HG02884 (cell line): ENCODE measurements around the gene ALDH1B1.
A peak's percentile ranks its signal among the peaks of the same experiment; 100 is the strongest.

ENCODE experiments used
- ATAC-seq: cut with Tn5 transposase; IDR thresholded peaks from one replicate; pipeline ENCODE4 v1.9.1; 2021; ENCODE audit warnings: mild to moderate bottlenecking, moderate library complexity; ENCODE audit not compliant: unreplicated experiment

ALDH1B1 gene

DNA sequence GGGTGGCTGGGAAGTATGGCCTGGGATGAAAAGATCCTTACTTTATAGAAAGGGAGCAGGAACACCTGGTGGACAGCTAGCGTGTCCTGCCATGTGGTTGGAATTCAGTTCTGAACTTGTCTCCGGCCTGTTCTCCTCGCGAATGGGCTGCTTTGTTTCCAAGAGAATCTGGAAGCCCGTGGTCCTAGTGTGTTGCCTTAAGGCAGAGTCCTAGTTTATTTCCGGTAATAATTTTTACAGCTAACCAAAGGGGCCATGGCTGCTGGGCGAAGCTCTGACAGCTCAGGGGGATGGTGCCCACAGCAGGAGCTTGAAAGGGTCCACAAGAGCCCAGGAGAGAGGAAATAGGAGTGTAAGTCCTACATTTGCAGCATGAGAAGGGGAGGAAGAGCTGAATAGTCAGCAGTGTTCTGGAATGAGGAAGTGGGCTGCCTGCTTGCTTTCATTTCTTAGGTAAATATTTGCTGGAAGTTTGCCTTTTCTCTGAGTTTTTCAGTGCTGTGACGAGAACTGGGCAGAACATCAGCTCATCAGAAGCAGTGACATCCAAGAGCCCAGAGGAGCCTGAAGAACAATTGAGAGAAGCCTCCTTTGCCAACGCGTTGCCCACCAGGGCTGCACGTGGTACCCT is 44.8 kb downstream of the ALDH1B1 start:
- no peak for ATAC-seq

DNA sequence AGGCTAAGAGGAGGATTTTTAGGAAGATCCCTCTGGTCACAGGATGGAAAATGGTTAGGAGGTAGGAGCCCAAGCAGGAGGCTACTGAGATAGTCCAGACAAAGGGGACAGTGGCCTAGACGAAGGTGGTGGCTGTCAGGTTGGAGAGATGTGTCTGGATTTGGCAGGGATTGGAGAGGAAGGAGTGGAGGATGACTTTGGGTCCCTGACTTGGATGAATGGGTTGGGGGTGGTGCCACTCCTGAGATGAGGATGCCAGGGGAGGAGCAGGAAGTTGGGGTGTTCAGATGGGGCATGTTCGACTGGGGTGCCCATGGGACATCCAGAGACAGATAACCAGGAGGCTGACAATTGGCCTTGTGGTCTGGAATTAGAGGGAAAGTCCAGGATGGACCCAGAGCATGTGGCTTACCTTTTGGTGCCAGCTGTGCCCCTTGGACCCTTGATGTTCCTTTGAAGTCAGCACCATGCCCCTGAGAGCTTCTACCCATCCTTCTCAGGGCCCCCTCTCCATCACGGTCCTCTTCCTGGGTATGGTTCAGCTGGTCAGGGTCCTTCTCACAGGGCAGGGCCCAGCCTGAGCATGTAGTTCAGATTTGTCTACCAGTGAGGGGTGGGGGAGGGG is 46.9 kb downstream of the ALDH1B1 start:
- no peak for ATAC-seq

DNA sequence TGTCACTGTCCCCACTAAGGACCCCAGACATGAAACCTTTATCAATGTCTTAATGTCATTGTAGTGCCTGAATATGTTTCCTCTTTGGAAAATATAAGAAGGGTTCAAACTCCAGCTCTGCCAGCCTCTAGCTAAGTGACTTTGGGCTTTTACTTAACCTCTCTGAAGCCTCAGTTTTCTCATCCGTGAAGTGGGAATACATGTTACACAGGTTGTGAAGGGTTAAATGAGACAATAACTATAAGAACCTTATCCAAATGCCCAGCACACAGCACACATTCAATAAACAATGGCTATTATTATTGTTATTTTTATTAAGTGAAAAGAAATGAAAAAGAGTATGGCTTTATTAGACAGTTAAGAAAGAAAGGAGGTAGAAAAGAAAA is 47.4 kb downstream of the ALDH1B1 start:
- ATAC-seq, result no peak

DNA sequence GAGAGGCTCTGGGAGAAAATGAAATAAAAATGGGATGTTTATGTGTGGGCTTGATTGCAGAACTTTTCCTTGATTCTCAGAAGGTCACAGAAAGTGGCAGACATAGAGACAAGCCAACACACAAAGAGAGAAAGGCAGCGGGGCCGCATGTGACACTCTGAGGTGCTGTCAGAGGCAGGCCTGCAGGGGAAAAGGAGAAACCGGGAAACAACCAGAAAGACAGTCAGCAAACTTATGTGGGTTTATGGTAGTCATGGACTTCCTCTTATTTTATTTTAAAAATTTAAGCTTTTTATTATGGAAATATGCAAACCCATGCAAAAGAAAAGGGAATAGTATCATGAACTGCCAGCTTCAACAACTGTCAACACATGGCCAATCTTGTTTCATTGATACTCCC is 48.0 kb downstream of the ALDH1B1 start:
- no peak for ATAC-seq

DNA sequence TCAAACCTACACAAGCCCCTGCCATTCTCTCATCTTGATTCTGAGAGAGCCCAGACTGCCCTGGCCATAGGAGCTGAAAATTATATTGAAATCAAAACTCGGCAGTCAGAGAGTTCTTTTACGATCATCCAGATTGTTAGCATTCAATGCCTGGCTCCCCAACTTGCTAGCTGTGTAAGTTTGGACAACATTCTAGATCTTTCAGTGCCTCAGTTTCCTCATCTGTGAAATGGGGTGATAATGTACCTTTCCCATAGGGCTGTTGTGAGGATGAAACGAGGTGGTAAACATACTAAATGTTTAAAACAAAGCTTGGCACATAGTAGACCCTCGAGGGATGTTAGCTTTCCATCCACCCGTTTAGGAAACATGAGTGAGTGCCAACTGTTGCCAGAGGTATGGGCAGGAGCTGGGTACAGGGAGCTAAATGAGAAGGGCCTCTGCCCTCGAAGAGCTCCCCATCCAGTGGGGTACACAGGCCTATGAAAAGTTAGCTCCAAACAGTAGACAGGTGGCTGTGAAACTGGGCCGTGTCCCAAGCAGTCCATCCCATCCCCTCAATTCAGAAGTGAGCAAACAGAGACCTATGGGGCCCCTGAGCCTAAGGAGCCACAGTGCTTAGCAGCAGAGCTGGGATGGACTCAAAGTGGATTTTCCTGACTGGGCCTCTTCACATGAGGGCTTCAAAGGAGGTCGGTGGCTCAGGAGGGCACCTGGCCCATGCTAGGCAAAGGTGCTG is 49.0 kb downstream of the ALDH1B1 start:
- ATAC-seq, result no peak

DNA sequence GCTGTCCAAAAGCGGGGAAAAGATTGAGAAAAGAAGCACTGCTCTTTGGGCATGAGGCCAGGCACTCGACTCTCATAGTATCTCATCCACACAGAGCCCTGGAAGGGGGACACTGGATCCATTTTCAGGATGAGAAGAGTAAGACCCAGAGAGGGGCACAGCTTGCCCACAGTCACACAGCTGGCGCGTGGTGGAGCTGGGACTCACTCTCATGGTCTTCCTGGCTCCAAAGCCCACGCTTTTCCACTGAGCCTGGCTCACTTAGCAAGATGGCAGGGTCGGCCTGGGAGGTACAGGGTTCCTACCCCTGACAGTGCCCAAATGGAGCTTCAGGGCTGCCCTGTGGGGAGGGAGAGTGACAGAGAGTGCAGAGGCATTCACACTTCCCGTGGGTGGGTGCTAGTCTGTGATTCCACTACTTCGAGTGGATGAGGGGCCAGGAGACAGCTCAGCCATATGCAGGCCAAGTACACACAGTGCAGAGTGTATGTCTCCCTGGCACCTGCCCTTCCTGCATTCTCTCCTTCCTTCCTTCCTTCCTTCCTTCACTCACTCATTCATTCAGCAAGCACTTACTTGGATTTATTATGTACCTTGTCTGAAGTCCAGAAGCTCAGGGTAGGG is 50.1 kb downstream of the ALDH1B1 start:
- no peak for ATAC-seq

GRCh38 chr9:38443181-38443580 is 50.7 kb downstream of the ALDH1B1 start:
- no peak for ATAC-seq

DNA sequence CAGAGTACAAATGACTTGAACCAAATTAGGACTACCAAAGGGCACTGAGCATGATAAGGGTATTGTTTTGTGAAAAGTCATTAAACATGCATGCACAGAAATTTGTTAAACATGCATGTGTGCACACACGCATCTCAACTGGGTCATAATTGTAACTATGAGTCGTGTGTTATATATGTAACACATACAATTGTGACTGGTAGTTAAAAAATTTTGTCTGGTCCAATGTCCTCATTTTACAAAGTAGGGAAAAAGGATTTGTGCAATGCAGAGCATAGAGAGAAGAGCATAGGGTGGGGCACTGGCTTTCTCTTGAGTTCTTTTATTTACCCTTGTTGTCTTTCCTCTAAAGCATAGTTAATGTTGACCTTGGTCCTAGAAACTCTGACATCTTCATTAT is 51.1 kb downstream of the ALDH1B1 start:
- ATAC-seq, result no peak

- ATAC-seq, result peak; percentile 90
Observed at GRCh38 chr9:38445154-38446043, 52.9 kb downstream of the ALDH1B1 start.

DNA sequence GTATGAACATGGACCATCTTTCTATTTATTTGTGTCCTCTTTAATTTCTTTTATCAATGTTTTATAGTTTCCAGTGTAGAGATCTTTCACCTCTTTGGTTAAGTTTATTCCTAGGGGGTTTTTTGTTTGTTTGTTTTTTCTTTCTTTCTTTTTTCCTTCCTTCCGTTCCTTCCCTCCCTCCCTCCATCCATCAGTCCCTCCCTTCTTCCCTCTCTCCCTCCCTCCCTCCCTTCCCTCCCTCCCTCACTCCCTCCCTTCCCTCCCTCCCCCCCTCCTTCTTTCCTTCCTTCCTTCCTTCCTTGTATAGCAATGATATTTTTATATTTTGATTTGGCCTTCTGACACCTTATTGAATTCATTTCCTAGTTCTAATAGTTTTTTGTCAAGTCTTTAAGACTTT is 55.2 kb downstream of the ALDH1B1 start:
- ATAC-seq, result no peak
